HepG2 (cell line): ENCODE data around the gene CCDC57.

ENCODE experiments used
- MXI1 ChIP-seq: IDR thresholded peaks from 3 replicates; pipeline ENCODE4 v1.6.1; 2012; ENCODE audit warnings: low read depth, low read length, inconsistent platforms, borderline replicate concordance
- SIN3A ChIP-seq: IDR thresholded peaks from 2 replicates; pipeline ENCODE4 v1.6.1; 2011; ENCODE audit warnings: low read depth, mild to moderate bottlenecking, control low read depth, low read length, borderline replicate concordance
- SP1 ChIP-seq, 2 experiments: fragments of 450-650 bp in 1 of 2; sonication (generic) in 1 of 2; formaldehyde crosslinking in 1 of 2; IDR thresholded peaks; 2 replicates each; pipeline versions ENCODE4 v1.4.0 to v1.6.1; 2016 to 2020; ENCODE audit warnings: missing genetic modification reagents in 1 of 2

DNA sequence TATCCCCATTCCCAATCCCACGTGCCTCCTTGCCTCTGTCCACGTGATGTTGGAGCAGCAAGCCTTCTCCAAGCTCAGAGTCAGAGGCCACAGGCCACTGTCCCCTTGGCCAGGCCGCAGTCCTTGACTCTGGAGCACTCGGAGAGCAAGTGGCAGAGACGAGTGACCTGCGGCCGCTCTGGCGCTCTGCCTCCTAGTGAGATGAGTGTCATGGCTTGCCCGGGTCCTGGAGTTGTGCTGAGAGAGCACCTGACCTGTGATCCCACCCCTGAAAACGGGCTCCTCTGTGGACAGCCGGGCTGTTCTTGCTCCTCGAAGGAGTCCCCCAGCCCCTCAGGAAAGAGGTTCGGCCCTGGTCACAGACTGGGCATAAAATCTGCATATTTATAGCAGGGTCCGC lies 104.6 kb downstream of the CCDC57 start:
- TF ChIP-seq SIN3A (no peak), SP1 (IDR thresholded peaks at IDR 0.05) (no peak), SP1 (CRISPR knock-in tag; IDR thresholded peaks at IDR 0.05) (no peak), MXI1 (no peak)
